ENCODE results near the gene CCDC80.

The CCDC80 gene

GRCh38 chr3:112647122-112647521 lies 6.2 kb upstream of the CCDC80 start:
- Histone ChIP-seq H3K9me3 (ENCODE audit: low read length) (no peaks in the 10 kb centered on the region), H3K4me1 (ENCODE audit: insufficient read depth, low read length, severe bottlenecking) (no peaks in the 10 kb centered on the region), H3K4me2 (ENCODE audit: low read length) (no peak overlapping the region), H3K9ac (ENCODE audit: low read length) (no peak overlapping the region), H3K79me2 (ENCODE audit: insufficient read depth, low read length) (no peaks in the 10 kb centered on the region), H3K36me3 (ENCODE audit: insufficient read depth, low read length) (no peaks in the 10 kb centered on the region), H3K27ac (ENCODE audit: low read depth, low read length, poor library complexity, severe bottlenecking) (no peak overlapping the region), H2AFZ (ENCODE audit: low read length) (no peak overlapping the region), H3F3A (ENCODE audit: insufficient read depth, low read length) (no peaks in the 10 kb centered on the region), H4K20me1 (ENCODE audit: insufficient read depth, low read length) (no peaks in the 10 kb centered on the region), H3K4me3 (ENCODE audit: low read depth, low read length, poor library complexity, severe bottlenecking) (no peak overlapping the region), H3K9me2 (ENCODE audit: low read depth, low read length) (no peaks in the 10 kb centered on the region), H3K27me3 (ENCODE audit: insufficient read depth, low read length) (no peaks in the 10 kb centered on the region)
- TF ChIP-seq EZH2 (IDR thresholded peaks at IDR 0.05; ENCODE audit: borderline replicate concordance, low read length) (no peak), CTCF (IDR thresholded peaks at IDR 0.05; ENCODE audit: low read length) (no peak)

GRCh38 chr3:112646623-112647022 lies 5.7 kb upstream of the CCDC80 start:
- Histone ChIP-seq H3K9me3 (ENCODE audit: low read length) (no peaks in the 10 kb centered on the region), H3K4me1 (ENCODE audit: insufficient read depth, low read length, severe bottlenecking) (no peaks in the 10 kb centered on the region), H3K79me2 (ENCODE audit: insufficient read depth, low read length) (no peaks in the 10 kb centered on the region), H3K27ac (ENCODE audit: low read depth, low read length, poor library complexity, severe bottlenecking) (no peak overlapping the region), H3K4me3 (ENCODE audit: low read depth, low read length, poor library complexity, severe bottlenecking) (no peak overlapping the region), H3F3A (ENCODE audit: insufficient read depth, low read length) (no peaks in the 10 kb centered on the region), H2AFZ (ENCODE audit: low read length) (no peak overlapping the region), H4K20me1 (ENCODE audit: insufficient read depth, low read length) (no peaks in the 10 kb centered on the region), H3K27me3 (ENCODE audit: insufficient read depth, low read length) (no peaks in the 10 kb centered on the region), H3K4me2 (ENCODE audit: low read length) (no peak overlapping the region), H3K9ac (ENCODE audit: low read length) (no peak overlapping the region), H3K36me3 (ENCODE audit: insufficient read depth, low read length) (no peaks in the 10 kb centered on the region), H3K9me2 (ENCODE audit: low read depth, low read length) (no peaks in the 10 kb centered on the region)
- TF ChIP-seq CTCF (IDR thresholded peaks at IDR 0.05; ENCODE audit: low read length) (no peak), EZH2 (IDR thresholded peaks at IDR 0.05; ENCODE audit: borderline replicate concordance, low read length) (no peak)

DNA sequence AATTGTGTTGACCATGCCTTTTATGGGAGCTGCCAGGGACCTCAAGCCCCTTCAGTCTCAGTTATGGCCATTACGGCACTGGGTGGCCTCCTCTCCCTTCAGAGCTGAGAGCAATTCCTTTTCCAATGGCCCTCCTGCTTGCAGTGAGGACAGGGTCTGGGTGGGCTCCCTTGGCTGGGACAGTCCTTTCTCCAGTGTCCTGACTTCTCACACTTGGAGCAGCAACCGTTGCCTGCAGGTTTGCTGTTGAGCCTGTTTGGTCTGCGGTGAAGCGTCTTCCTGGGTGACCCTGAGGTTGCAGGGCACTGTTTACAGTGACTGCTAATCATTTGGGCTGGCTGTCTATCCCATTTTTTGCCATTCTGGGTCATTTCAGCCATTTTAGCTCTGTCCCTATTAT lies 3.5 kb upstream of the CCDC80 start:
- no peaks in the 10 kb centered on the region for H4K20me1 ChIP-seq (ENCODE audit: insufficient read depth, low read length)
- no peak overlapping the region for H3K9ac ChIP-seq (ENCODE audit: low read length)
- H2AFZ ChIP-seq (ENCODE audit: low read length) = no peak overlapping the region
- H3K36me3 ChIP-seq (ENCODE audit: insufficient read depth, low read length) = no peaks in the 10 kb centered on the region
- TF ChIP-seq EZH2 (IDR thresholded peaks at IDR 0.05; ENCODE audit: borderline replicate concordance, low read length) (no peak), CTCF (IDR thresholded peaks at IDR 0.05; ENCODE audit: low read length) (no peak)
- no peaks in the 10 kb centered on the region for H3K9me2 ChIP-seq (ENCODE audit: low read depth, low read length)
- H3K27ac ChIP-seq (ENCODE audit: low read depth, low read length, poor library complexity, severe bottlenecking) = no peak overlapping the region
- no peaks in the 10 kb centered on the region for H3F3A ChIP-seq (ENCODE audit: insufficient read depth, low read length)
- H3K4me2 ChIP-seq (ENCODE audit: low read length) = no peak overlapping the region
- H3K4me1 ChIP-seq (ENCODE audit: insufficient read depth, low read length, severe bottlenecking) = no peaks in the 10 kb centered on the region
- H3K27me3 ChIP-seq (ENCODE audit: insufficient read depth, low read length) = no peaks in the 10 kb centered on the region
- H3K9me3 ChIP-seq (ENCODE audit: low read length) = no peaks in the 10 kb centered on the region
- H3K4me3 ChIP-seq (ENCODE audit: low read depth, low read length, poor library complexity, severe bottlenecking) = no peak overlapping the region
- H3K79me2 ChIP-seq (ENCODE audit: insufficient read depth, low read length) = no peaks in the 10 kb centered on the region

All from OCI-LY1 (cell line).